Stimulated activated naive B cell treated with anti-CD40 and anti-IgM and Interleukin-4, amounts not matched to agents 10 μg/mL and 1 μg/mL and 100 μg/mL, for 72 hours (primary cell): ENCODE data around the gene CDC42EP4.

Experiments used
- ATAC-seq, 2 donors: fragments of 150-1000 bp; cut with Tn5 transposase; replicated peaks; 2 replicates each; pipeline ENCODE4 v1.10.0; 2021; ENCODE audit warnings: moderate library complexity in 1 of 2
- DNase-seq: peaks from one replicate; pipeline ENCODE4 v3.0.0; 2021
- H3K27ac Mint-ChIP-seq: one replicate; pipeline ENCODE4 v1.8.0; 2022; ENCODE audit warnings: mild to moderate bottlenecking, mixed read lengths
- H3K27me3 Mint-ChIP-seq, 2 donors: one replicate each; pipeline ENCODE4 v1.8.0; 2022; ENCODE audit warnings: mixed read lengths in 2 of 2
- H3K36me3 Mint-ChIP-seq, 2 donors: one replicate each; pipeline ENCODE4 v1.8.0; 2022; ENCODE audit warnings: mixed read lengths in 2 of 2, mild to moderate bottlenecking in 1 of 2
- H3K4me1 Mint-ChIP-seq, 2 donors: one replicate each; pipeline ENCODE4 v1.8.0; 2022; ENCODE audit warnings: mixed read lengths in 2 of 2, mild to moderate bottlenecking in 1 of 2
- H3K4me3 Mint-ChIP-seq, 2 donors: one replicate each; pipeline ENCODE4 v1.8.0; 2022; ENCODE audit warnings: mild to moderate bottlenecking in 2 of 2, mixed read lengths in 2 of 2, moderate library complexity in 1 of 2
- H3K9me3 Mint-ChIP-seq, 2 donors: one replicate each; pipeline ENCODE4 v1.8.0; 2022; ENCODE audit warnings: mixed read lengths in 2 of 2, mild to moderate bottlenecking in 1 of 2

Gene CDC42EP4

DNA sequence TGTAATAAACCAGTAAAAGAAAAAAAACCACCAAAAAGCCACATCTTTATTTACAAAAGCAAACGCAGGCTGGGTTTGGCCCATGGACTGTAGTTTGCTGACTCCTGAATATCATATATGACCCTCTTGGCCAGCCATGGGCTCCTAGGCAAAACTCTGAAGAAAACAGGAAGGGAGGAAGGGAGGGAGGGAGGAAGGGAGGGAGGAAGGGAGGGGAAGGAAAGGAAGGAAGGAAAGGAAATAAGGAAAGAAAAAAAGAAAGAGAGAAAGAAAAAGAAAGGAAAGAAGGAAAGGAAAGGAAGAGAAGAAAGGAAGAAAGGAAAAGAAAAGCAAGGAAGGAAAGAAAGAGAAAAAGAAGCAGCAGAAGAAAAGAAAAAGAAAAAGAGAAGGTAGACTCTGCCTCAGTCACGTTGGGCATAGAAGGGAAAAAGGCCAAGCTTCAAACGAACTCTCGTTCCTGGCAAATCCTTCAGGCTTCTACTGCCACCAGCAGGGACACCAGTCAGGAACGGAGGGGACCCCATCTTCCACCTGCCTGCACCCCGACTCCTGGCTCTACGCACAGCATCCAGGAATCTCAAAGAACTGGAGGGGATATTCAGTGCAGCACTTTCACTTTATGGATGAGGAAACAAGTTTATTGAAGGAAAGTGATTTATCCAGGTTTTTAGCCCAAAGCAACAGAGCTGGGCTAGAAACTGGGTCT lies 22.1 kb downstream of the CDC42EP4 start:
- Mint-ChIP-seq H3K4me3 (no peak overlapping the region), H3K9me3 (no peaks in the 10 kb centered on the region), H3K27ac (no peak overlapping the region), H3K36me3 (no peaks in the 10 kb centered on the region), H3K27me3 (peaks cover 37 to 44% of the 10 kb centered on the region in 2 donors), H3K4me1 (peaks cover 21 to 26% of the 10 kb centered on the region in 2 donors)
- no peak for DNase-seq
- no peak for ATAC-seq

- Mint-ChIP-seq H3K27ac (no peak overlapping the region), H3K27me3 (peaks cover 37 to 41% of the 10 kb centered on the region in 2 donors)
These were observed 23.1 kb downstream of the CDC42EP4 start for GRCh38 chr17:73288534-73289302.

DNA sequence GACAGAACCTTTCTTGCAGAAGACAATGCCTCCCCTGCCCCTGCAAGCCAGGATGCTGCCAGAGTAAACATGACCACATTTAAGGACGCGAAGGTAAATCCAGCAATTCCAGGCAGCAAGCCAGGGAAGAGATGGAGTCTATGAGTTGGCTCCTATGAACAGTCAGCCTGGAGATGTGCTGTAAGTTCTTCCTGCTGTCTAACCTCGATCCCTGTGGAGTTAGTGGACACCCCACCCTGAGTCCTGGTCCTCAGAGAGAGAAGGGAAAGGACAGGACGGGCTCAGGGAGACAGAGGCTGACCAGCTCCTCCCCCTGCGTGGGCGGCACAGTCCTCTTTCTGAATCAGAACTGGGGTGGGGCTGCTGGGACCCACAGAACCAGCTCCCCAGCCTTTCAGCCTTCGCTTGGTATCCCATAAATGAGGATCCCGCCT lies 24.9 kb downstream of the CDC42EP4 start:
- Mint-ChIP-seq H3K27ac (no peak overlapping the region), H3K27me3 (peaks cover 31 to 32% of the 10 kb centered on the region in 2 donors), H3K36me3 (no peaks in the 10 kb centered on the region), H3K9me3 (no peaks in the 10 kb centered on the region), H3K4me3 (no peak overlapping the region), H3K4me1 (peaks cover 38 to 43% of the 10 kb centered on the region in 2 donors)
- ATAC-seq (no peak), DNase-seq (no peak)

More at GRCh38 chr17:73288534-73289302, 23.1 kb downstream of the CDC42EP4 start:
- Mint-ChIP-seq H3K4me1 (peaks cover 26 to 31% of the 10 kb centered on the region in 2 donors), H3K36me3 (no peaks in the 10 kb centered on the region), H3K4me3 (no peak overlapping the region), H3K9me3 (no peaks in the 10 kb centered on the region)
- DNase-seq (no peak), ATAC-seq (no peak)

DNA sequence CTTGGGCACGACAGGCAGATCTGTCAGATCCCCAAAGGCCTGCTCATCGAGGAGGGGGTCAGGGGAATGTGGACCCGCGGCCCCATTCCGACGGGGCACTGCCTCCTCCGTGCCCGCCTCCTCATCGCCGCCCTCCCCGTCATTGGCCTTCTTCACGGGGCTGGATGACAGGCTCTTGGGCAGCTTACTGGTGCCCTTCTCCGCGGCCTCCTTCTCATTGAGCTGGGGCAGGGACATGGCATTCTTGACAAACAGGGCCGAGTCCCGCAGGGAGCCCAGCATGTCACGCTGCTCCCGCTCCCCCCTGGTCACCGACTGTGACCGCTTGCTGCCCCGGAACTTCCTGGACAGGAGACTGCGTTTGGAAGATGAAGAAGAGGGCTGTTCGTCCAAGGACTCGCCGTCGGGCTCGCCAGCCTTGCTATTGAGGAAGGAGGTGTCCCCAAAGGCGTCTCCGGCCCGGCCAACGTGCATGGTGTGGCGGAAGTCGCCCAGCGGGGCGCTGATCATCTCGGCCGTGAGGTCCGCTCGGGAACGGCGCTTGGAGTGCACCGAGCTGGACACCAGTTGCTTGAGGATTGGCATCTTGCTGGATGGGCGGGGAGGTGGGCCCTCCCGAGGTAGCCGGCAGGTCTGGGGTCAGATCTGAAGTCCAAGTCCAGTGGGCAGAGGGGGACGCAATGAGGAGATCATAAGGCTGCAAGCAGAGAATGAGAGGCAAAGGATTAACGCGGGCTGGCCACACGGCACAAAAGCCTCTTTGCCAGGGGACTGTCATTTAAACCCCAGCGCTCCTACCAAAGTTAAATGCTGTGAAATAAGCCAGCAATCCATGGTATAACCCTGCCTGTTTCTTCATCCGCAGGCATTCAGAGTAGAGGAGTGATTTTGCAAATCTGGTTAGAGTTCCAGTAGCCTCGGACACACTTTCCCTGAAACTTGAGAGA lies 25.6 kb downstream of the CDC42EP4 start:
- H3K9me3 Mint-ChIP-seq, result no peaks in the 10 kb centered on the region
- H3K27ac Mint-ChIP-seq, result no peak overlapping the region
- no peaks in the 10 kb centered on the region for H3K36me3 Mint-ChIP-seq
- peaks cover 29 to 32% of the 10 kb centered on the region in 2 donors for H3K27me3 Mint-ChIP-seq
- no peak for DNase-seq
- peaks cover 35 to 41% of the 10 kb centered on the region in 2 donors for H3K4me1 Mint-ChIP-seq
- H3K4me3 Mint-ChIP-seq, result no peak overlapping the region
- ATAC-seq, result no peak

DNA sequence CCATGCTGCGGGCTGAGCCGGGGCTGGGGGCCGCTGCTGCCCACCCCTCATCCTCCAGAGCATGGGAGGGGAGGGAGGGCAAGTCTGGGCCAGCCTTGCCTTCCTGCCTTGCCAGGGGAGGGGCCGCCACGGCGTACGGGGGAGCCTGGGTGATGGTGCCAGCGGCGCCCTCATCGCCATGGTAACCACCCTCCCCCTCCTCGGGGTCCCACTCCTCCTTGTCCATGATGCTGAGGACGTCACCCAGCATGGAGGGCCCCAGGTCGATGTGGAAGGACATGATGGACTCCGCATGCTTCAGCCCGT lies 26.2 kb downstream of the CDC42EP4 start:
- Mint-ChIP-seq H3K36me3 (no peaks in the 10 kb centered on the region), H3K4me1 (peaks cover 29 to 35% of the 10 kb centered on the region in 2 donors), H3K4me3 (no peak overlapping the region), H3K27me3 (peaks cover 26 to 31% of the 10 kb centered on the region in 2 donors), H3K27ac (no peak overlapping the region), H3K9me3 (no peaks in the 10 kb centered on the region)
- DNase-seq (no peak), ATAC-seq (no peak)

DNA sequence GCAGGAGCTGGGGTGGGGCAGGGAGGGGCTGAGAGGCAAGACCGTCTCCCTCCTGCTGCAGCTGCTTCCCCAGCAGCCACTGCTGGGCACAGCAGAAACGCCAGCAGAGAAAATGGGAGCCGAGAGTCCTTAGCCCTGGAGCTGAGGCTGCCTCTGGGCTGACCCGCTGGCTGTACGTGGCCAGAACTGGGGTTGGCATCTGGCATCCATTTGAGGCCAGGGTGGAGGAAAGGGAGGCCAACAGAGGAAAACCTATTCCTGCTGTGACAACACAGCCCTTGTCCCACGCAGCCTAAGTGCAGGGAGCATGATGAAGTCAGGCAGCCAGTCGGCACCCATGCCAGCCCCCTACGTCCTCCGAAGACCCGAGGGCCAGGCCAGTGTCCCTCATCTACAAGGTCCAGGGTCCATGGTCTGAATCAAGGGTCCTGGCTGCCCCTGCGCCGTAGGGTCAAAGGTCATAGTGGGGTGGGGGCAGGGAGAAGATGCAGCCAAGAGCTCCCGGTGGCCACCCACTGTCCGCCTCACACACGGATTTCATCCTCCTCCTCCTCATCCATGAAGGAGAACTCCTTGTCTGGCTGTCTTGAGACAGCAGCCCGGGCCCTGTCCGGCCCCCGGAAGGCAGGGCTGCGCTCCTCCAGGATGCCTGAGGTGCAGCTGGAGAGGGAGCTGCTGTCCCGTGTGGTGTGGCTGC lies 26.7 kb downstream of the CDC42EP4 start:
- DNase-seq, result no peak
- no peak overlapping the region for H3K4me3 Mint-ChIP-seq
- H3K36me3 Mint-ChIP-seq, result no peaks in the 10 kb centered on the region
- no peak overlapping the region for H3K27ac Mint-ChIP-seq
- peaks cover 26 to 28% of the 10 kb centered on the region in 2 donors for H3K27me3 Mint-ChIP-seq
- H3K4me1 Mint-ChIP-seq, result peaks cover 25 to 30% of the 10 kb centered on the region in 2 donors
- no peak for ATAC-seq
- no peaks in the 10 kb centered on the region for H3K9me3 Mint-ChIP-seq

GRCh38 chr17:73284354-73284753 lies 27.4 kb downstream of the CDC42EP4 start:
- no peak overlapping the region for H3K27ac Mint-ChIP-seq
- no peaks in the 10 kb centered on the region for H3K36me3 Mint-ChIP-seq
- H3K4me1 Mint-ChIP-seq, result peaks cover 25 to 30% of the 10 kb centered on the region in 2 donors
- ATAC-seq, result no peak
- no peak overlapping the region for H3K4me3 Mint-ChIP-seq
- no peak for DNase-seq
- H3K27me3 Mint-ChIP-seq, result peaks cover 20 to 22% of the 10 kb centered on the region in 2 donors
- H3K9me3 Mint-ChIP-seq, result no peaks in the 10 kb centered on the region

DNA sequence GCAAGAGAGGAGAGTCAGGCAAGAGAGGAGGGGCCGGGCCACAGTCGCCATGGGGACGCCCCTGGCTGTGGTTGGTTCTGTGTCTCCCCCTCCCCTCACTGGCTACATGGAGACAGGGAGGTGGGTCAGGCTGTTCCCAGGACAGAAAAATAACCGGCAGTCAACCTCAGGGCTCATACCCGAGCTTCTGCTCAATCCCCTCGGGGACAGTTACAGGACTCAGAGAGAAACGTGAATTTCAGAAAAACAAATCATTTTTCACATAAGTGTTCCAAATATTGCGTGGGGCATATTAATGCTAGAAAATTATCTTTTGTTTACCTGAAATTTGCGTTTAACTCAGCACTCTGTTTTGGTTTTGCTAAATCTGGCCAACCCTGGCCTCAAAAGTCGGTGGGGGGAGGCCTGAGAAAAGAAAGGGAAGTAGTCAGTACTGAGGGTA lies 27.9 kb downstream of the CDC42EP4 start:
- Mint-ChIP-seq H3K4me3 (no peak overlapping the region), H3K9me3 (no peaks in the 10 kb centered on the region), H3K27ac (no peak overlapping the region), H3K4me1 (peaks cover 25 to 30% of the 10 kb centered on the region in 2 donors), H3K36me3 (no peaks in the 10 kb centered on the region), H3K27me3 (peaks cover 19 to 24% of the 10 kb centered on the region in 2 donors)
- no peak for ATAC-seq
- no peak for DNase-seq

GRCh38 chr17:73283250-73283649 lies 28.6 kb downstream of the CDC42EP4 start:
- H3K36me3 Mint-ChIP-seq, result no peaks in the 10 kb centered on the region
- peaks cover 20 to 26% of the 10 kb centered on the region in 2 donors for H3K27me3 Mint-ChIP-seq
- H3K4me3 Mint-ChIP-seq, result no peak overlapping the region
- peaks cover 24 to 25% of the 10 kb centered on the region in 2 donors for H3K4me1 Mint-ChIP-seq
- no peaks in the 10 kb centered on the region for H3K9me3 Mint-ChIP-seq
- no peak for DNase-seq
- ATAC-seq, result no peak
- H3K27ac Mint-ChIP-seq, result peak overlapping the region; percentile 51

GRCh38 chr17:73282629-73283028 lies 29.2 kb downstream of the CDC42EP4 start:
- peaks cover 15 to 23% of the 10 kb centered on the region in 2 donors for H3K27me3 Mint-ChIP-seq
- no peak overlapping the region for H3K27ac Mint-ChIP-seq
- ATAC-seq (no peak), DNase-seq (no peak)
- H3K9me3 Mint-ChIP-seq, result no peaks in the 10 kb centered on the region
- no peaks in the 10 kb centered on the region for H3K36me3 Mint-ChIP-seq
- H3K4me3 Mint-ChIP-seq, result peak overlapping the region in 1 of 2 donors; percentile 26
- peaks cover 24 to 25% of the 10 kb centered on the region in 2 donors for H3K4me1 Mint-ChIP-seq

- peak; percentile 80 for DNase-seq
- Mint-ChIP-seq H3K27me3 (peaks cover 14 to 18% of the 10 kb centered on the region in 2 donors), H3K36me3 (no peaks in the 10 kb centered on the region), H3K27ac (peak overlapping the region; percentile 75), H3K9me3 (no peaks in the 10 kb centered on the region), H3K4me1 (peaks cover 24 to 25% of the 10 kb centered on the region in 2 donors), H3K4me3 (peak overlapping the region in 1 of 2 donors; percentile 26)
- ATAC-seq, result peak; percentile 98 to 99
These were observed 29.9 kb downstream of the CDC42EP4 start for GRCh38 chr17:73281928-73282327.

DNA sequence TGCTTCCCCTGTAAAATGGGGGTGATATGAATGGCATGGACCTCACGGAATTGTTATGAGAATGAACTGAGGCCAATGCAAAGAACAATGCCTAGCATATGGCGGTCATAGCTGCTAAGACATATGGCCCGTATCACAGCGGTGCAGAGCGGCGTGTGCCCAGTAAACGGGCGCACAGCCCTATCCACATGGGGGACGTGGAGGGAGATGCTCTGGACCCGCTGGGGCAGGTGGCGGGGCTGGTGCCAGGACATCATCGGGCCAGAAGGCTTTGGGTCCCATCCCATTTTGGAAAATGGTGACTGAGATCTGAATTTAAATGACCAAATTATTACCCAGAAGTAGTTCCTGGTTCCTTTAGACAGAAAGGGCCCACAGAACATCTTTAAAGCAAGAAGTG lies 31.6 kb downstream of the CDC42EP4 start:
- ATAC-seq (no peak), DNase-seq (no peak)
- no peaks in the 10 kb centered on the region for H3K36me3 Mint-ChIP-seq
- no peaks in the 10 kb centered on the region for H3K9me3 Mint-ChIP-seq
- peaks cover 10 to 11% of the 10 kb centered on the region in 2 donors for H3K27me3 Mint-ChIP-seq
- peaks cover 24 to 25% of the 10 kb centered on the region in 2 donors for H3K4me1 Mint-ChIP-seq
- no peak overlapping the region for H3K4me3 Mint-ChIP-seq
- no peak overlapping the region for H3K27ac Mint-ChIP-seq

DNA sequence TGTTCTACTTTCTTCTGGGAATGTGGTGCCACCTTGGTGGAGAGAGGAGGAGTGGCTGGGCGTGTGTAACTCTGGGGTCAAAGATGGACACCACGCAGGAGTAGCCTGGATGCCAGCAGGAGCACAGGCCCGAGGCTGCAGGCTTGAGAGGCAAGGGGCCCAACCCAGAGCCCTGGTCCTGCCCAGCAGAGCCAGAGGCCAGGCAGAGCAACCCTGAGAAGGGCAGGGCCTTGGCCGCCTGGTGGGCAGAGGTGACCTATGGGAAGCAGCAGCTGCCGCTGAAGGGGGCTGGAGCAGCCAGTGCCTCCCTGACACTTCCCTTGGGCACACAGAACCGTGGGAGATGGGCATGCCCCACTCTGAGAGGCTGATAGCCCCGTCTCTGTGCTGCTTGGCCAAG lies 32.1 kb downstream of the CDC42EP4 start:
- no peak for ATAC-seq
- Mint-ChIP-seq H3K36me3 (no peaks in the 10 kb centered on the region), H3K4me1 (peaks cover 24 to 25% of the 10 kb centered on the region in 2 donors), H3K9me3 (no peaks in the 10 kb centered on the region), H3K27me3 (peaks cover 10 to 11% of the 10 kb centered on the region in 2 donors), H3K4me3 (no peak overlapping the region), H3K27ac (no peak overlapping the region)
- no peak for DNase-seq
